Measurements from ENCODE around the gene PIK3CG.
"Not testable (repeated sequence)": the region's sequence is repeated elsewhere in the genome, so short reads cannot be mapped to it uniquely, and the experiment has no call there.

The PIK3CG gene

GRCh38 chr7:106927536-106927935 is 62.5 kb downstream of the PIK3CG start:
- no peak for TF ChIP-seq CTCF (IDR thresholded peaks at IDR 0.05; ENCODE audit: low read depth, low read length)
- no peak overlapping the region for H3K4me3 ChIP-seq (replicated peaks in 1 of 2; ENCODE audit: low read depth in 2 of 2, low read length in 2 of 2)
- no peak for DNase-seq (ENCODE audit: low read depth in 2 of 2)

GRCh38 chr7:106929616-106930015 is 64.5 kb downstream of the PIK3CG start:
- not testable (repeated sequence) for DNase-seq (ENCODE audit: low read depth in 2 of 2); H3K4me3 ChIP-seq (replicated peaks in 1 of 2; ENCODE audit: low read depth in 2 of 2, low read length in 2 of 2)

GRCh38 chr7:106936236-106936635 is 71.2 kb downstream of the PIK3CG start:
- TF ChIP-seq CTCF (IDR thresholded peaks at IDR 0.05; ENCODE audit: low read depth, low read length): no peak
- H3K4me3 ChIP-seq (replicated peaks in 1 of 2; ENCODE audit: low read depth in 2 of 2, low read length in 2 of 2): no peak overlapping the region
- DNase-seq (ENCODE audit: low read depth in 2 of 2): no peak

GRCh38 chr7:106938122-106938521 is 73.0 kb downstream of the PIK3CG start:
- not testable (repeated sequence) for H3K4me3 ChIP-seq (replicated peaks in 1 of 2; ENCODE audit: low read depth in 2 of 2, low read length in 2 of 2); DNase-seq (ENCODE audit: low read depth in 2 of 2)

GRCh38 chr7:106938803-106939202 is 73.7 kb downstream of the PIK3CG start:
- DNase-seq (ENCODE audit: low read depth in 2 of 2): no peak
- TF ChIP-seq CTCF (IDR thresholded peaks at IDR 0.05; ENCODE audit: low read depth, low read length): no peak
- no peak overlapping the region for H3K4me3 ChIP-seq (replicated peaks in 1 of 2; ENCODE audit: low read depth in 2 of 2, low read length in 2 of 2)

GRCh38 chr7:106944035-106944665 is 79.1 kb downstream of the PIK3CG start:
- TF ChIP-seq CTCF (IDR thresholded peaks at IDR 0.05; ENCODE audit: low read depth, low read length): no peak
- H3K4me3 ChIP-seq (replicated peaks in 1 of 2; ENCODE audit: low read depth in 2 of 2, low read length in 2 of 2): no peak overlapping the region
- no peak for DNase-seq (ENCODE audit: low read depth in 2 of 2)

- peak; percentile 78 to 80 for DNase-seq (ENCODE audit: low read depth in 2 of 2)
- TF ChIP-seq CTCF (IDR thresholded peaks at IDR 0.05; ENCODE audit: low read depth, low read length): peak; percentile 66
- H3K4me3 ChIP-seq (replicated peaks in 1 of 2; ENCODE audit: low read depth in 2 of 2, low read length in 2 of 2): no peak overlapping the region
These were observed 82.2 kb downstream of the PIK3CG start for GRCh38 chr7:106947244-106947728.

GRCh38 chr7:106952001-106952657 is 87.0 kb downstream of the PIK3CG start:
- H3K4me3 ChIP-seq (replicated peaks in 1 of 2; ENCODE audit: low read depth in 2 of 2, low read length in 2 of 2): no peak overlapping the region
- no peak for DNase-seq (ENCODE audit: low read depth in 2 of 2)
- TF ChIP-seq CTCF (IDR thresholded peaks at IDR 0.05; ENCODE audit: low read depth, low read length): no peak

Measured in cardiac fibroblast (primary cell).